GM12878 (cell line): ENCODE data around the gene DENND1A. TPM values are rescaled to one million over a fixed set of nuclear protein-coding genes. Genes with fewer than 3 reads are reported as not detected.

Experiments used
- ATAC-seq: fragments of 200-7000 bp; cut with Tn5 transposase; 3 replicates; pipeline ENCODE4 v1.9.1; 2020; ENCODE audit warnings: mild to moderate bottlenecking, moderate library complexity
- BruUV-seq: library from RNA; stranded (reverse); fragments of 400-500 nt; replicated peaks from 2 replicates; lab custom pipeline; 2021; lab: Mats Ljungman, UMichigan
- CTCF ChIA-PET: fragments of 300-600 bp; sonication (Branson Sonifier 250); formaldehyde crosslinking; extraction: SDS; loops from one replicate; lab custom pipeline; 2021; ENCODE audit warnings: inconsistent platforms; lab: Yijun Ruan, JAX
- POLR2A ChIA-PET: fragments of 350-600 bp; formaldehyde crosslinking; extraction: SDS; loops from one replicate; lab custom pipeline; 2021; ENCODE audit warnings: inconsistent platforms; lab: Charles Lee
- RAD21 ChIA-PET: fragments of 300-600 bp; sonication (Branson Sonifier 250); formaldehyde crosslinking; loops from one replicate; lab custom pipeline; 2023; ENCODE audit warnings: antibody characterized with exemption; ENCODE audit not compliant: unreplicated experiment; lab: Charles Lee
- SMC1A ChIA-PET: fragments of 300-600 bp; sonication (Branson Sonifier 250); formaldehyde crosslinking; loops from one replicate; lab custom pipeline; 2023; ENCODE audit not compliant: unreplicated experiment, uncharacterized antibody; lab: Charles Lee
- DNase-seq: peaks from one replicate; pipeline ENCODE4 v3.0.0-alpha.2; 2011; ENCODE audit warnings: low read depth, low spot score
- FAIRE-seq: peaks from 3 replicates; lab custom pipeline; 2011; peaks lifted over from hg19 to GRCh38; lab: Jason Lieb, UNC
- H2AFZ ChIP-seq: 2 replicates; pipeline ENCODE4 v1.6.0; 2011; ENCODE audit warnings: low read depth, low read length, control low read depth; ENCODE audit not compliant: control insufficient read depth
- H3K27ac ChIP-seq: 2 replicates; pipeline ENCODE4 v1.5.1; 2011; ENCODE audit warnings: control low read depth; ENCODE audit not compliant: control insufficient read depth, insufficient read depth
- H3K27me3 ChIP-seq, 2 experiments: replicated peaks in 1 of 2; 2 replicates each; pipeline versions ENCODE4 v1.6.0 to v1.6.1; 2011; ENCODE audit warnings: low read length in 1 of 2; ENCODE audit not compliant: control insufficient read depth in 2 of 2, insufficient read depth in 2 of 2
- H3K36me3 ChIP-seq, 2 experiments: 2 replicates each; pipeline ENCODE4 v1.5.1; 2011; ENCODE audit warnings: low read length in 1 of 2; ENCODE audit not compliant: control insufficient read depth in 2 of 2, insufficient read depth in 2 of 2
- H3K4me1 ChIP-seq: 2 replicates; pipeline ENCODE4 v1.6.1; 2011; ENCODE audit warnings: mild to moderate bottlenecking, low read length, moderate library complexity, mixed read lengths; ENCODE audit not compliant: control insufficient read depth, insufficient read depth
- H3K4me2 ChIP-seq: 2 replicates; pipeline ENCODE4 v1.6.0; 2011; ENCODE audit warnings: control low read depth; ENCODE audit not compliant: control insufficient read depth, insufficient read depth
- H3K4me3 ChIP-seq: fragments of 200-600 bp; sonication (generic); 2 replicates; pipeline ENCODE4 v1.5.1; 2016
- H3K79me2 ChIP-seq: 2 replicates; pipeline ENCODE4 v1.6.0; 2011; ENCODE audit warnings: low read length; ENCODE audit not compliant: control insufficient read depth, insufficient read depth
- H3K9ac ChIP-seq: 2 replicates; pipeline ENCODE4 v1.8.0; 2011; ENCODE audit warnings: low read length, control low read depth, mixed read lengths; ENCODE audit not compliant: control insufficient read depth, insufficient read depth
- H3K9me3 ChIP-seq: replicated peaks from 3 replicates; pipeline ENCODE4 v1.5.1; 2011; ENCODE audit warnings: mild to moderate bottlenecking, low read length; ENCODE audit not compliant: control insufficient read depth, insufficient read depth
- H4K20me1 ChIP-seq: 2 replicates; pipeline ENCODE4 v1.6.0; 2011; ENCODE audit not compliant: control insufficient read depth, insufficient read depth
- ASH2L ChIP-seq: fragments of 300-600, 200-600 bp; sonication (generic); IDR thresholded peaks from 2 replicates; pipeline ENCODE4 v1.6.1; 2017; ENCODE audit warnings: low read depth, mild to moderate bottlenecking, borderline replicate concordance
- HCFC1 ChIP-seq: fragments of 150-350 bp; IDR thresholded peaks from 2 replicates; pipeline ENCODE4 v1.6.1; 2014; ENCODE audit warnings: low read length
- IRF4 ChIP-seq: IDR thresholded peaks from 2 replicates; pipeline ENCODE4 v1.6.1; 2011; ENCODE audit warnings: low read depth, low read length
- KLF5 ChIP-seq: fragments of 450-650 bp; IDR thresholded peaks from 2 replicates; pipeline ENCODE4 v1.6.1; 2014; ENCODE audit warnings: mild to moderate bottlenecking; ENCODE audit not compliant: partially characterized antibody
- MXI1 ChIP-seq: fragments of 150-350 bp; IDR thresholded peaks from 2 replicates; pipeline ENCODE4 v1.6.1; 2011; ENCODE audit warnings: low read depth, mild to moderate bottlenecking, inconsistent platforms, low read length, improper control_type of control experiment
- NKRF ChIP-seq: fragments of 450-650 bp; conservative IDR thresholded peaks from 2 replicates; pipeline ENCODE4 v1.6.1; 2017; ENCODE audit warnings: mild to moderate bottlenecking, moderate library complexity
- POLR2AphosphoS2 ChIP-seq: IDR thresholded peaks from 2 replicates; pipeline ENCODE4 v1.6.1; 2011; ENCODE audit warnings: low read depth, mild to moderate bottlenecking, low read length, improper control_type of control experiment, moderate library complexity
- RB1 ChIP-seq: fragments of 450-650 bp; formaldehyde crosslinking; IDR thresholded peaks from 2 replicates; pipeline ENCODE4 v1.6.1; 2017; ENCODE audit warnings: mild to moderate bottlenecking, borderline replicate concordance
- RELA ChIP-seq: fragments of 450-650 bp; IDR thresholded peaks from 2 replicates; pipeline ENCODE4 v1.8.0; 2014; ENCODE audit warnings: borderline replicate concordance; ENCODE audit not compliant: partially characterized antibody
- SMC3 ChIP-seq: IDR thresholded peaks from 2 replicates; pipeline ENCODE4 v1.6.1; 2011; ENCODE audit warnings: low read length, improper control_type of control experiment, borderline replicate concordance
- SPI1 ChIP-seq: IDR thresholded peaks from 2 replicates; pipeline ENCODE4 v1.6.1; 2011; ENCODE audit warnings: low read depth, mild to moderate bottlenecking, low read length, moderate library complexity, borderline replicate concordance; ENCODE audit not compliant: insufficient read depth
- TARDBP ChIP-seq: IDR thresholded peaks from 2 replicates; pipeline ENCODE4 v1.6.1; 2016; ENCODE audit warnings: borderline replicate concordance
- WGBS: methylation state at CpG from one replicate; pipeline ENCODE4 v1.1.6; 2016; ENCODE audit warnings: low lambda C conversion rate; ENCODE audit not compliant: insufficient replicate concordance, insufficient coverage; ENCODE audit errors: missing lambda C conversion rate; 5-methylcytosine and 5-hydroxymethylcytosine counted together
- in situ Hi-C: fragments of 300-500 bp; cut with MboI; formaldehyde crosslinking; loops from 9 replicates; pipeline ENCODE4 v1.14.3; 2018; ENCODE audit warnings: mixed read lengths
- intact Hi-C: fragments of 100-400 bp; cut with micrococcal nuclease; formaldehyde crosslinking; loops from one replicate; pipeline ENCODE4 v1.14.2; 2022; ENCODE audit not compliant: unreplicated experiment
- polyA plus RNA-seq, 11 experiments: library from polyadenylated mRNA; depleted of rRNA in 4 of 11; unstranded in 6 of 11; stranded (reverse) in 5 of 11; fragments of >200 nt; fragmentation: Nextera tagmentation in 4 of 11; fragmentation: Illumina TruSeq in 1 of 11; extraction: Ambion mirVana in 4 of 11; extraction: Trizol in 1 of 11; gene quantifications; 1 replicate in 1 of 11; 2 replicates in 10 of 11; pipeline versions ENCODE4 v1.2.1 to v1.2.3, GENCODE V29; 2011 to 2016; ENCODE audit warnings: inconsistent platforms in 2 of 11, missing spikeins in 2 of 11, low read depth in 1 of 11
- total RNA-seq, 4 experiments: library from RNA; depleted of rRNA in 3 of 4; stranded (reverse); fragments of >200 nt in 3 of 4; fragmentation: Illumina TruSeq in 1 of 4; extraction: Trizol in 1 of 4; gene quantifications; 2 replicates each; pipeline versions ENCODE4 v1.2.1 to v1.2.3, GENCODE V29; 2013 to 2021
- TF ChIP-seq, protein P1 (sequence below): IDR thresholded peaks from 2 replicates; pipeline ENCODE4 v1.6.1; 2012; ENCODE audit warnings: improper control_type of control experiment, low read depth, low read length; ENCODE audit not compliant: insufficient replicate concordance

DENND1A gene
- total and polyA plus RNA-seq, 10 of the 15 experiments (the other 5 are each of a cell fraction or from before 2014, with no cell fraction given), result 14.1 to 48.6 (median 35.2) TPM

DNA sequence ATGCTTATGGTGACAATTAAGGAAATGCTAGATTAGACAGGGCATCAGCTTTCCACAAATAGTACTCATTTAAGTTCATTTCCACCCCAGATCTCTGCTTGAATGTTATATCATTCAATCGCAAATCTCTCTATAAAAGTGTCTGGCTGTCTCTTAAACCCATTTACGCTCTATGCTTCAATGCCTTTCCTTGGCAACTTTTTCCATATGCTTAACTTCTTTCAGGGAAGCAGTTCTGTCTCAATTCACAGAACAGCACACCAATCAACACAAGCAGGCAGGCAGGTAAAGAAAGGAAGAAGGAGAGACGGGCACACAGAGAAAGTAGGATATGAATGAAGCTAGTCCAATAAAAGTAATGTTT is 243.1 kb downstream of the DENND1A start:
- BruUV-seq, result no TSS peak

More for the DNA sequence above, 243.1 kb downstream of the DENND1A start:
- Histone ChIP-seq H3K9me3 (no peaks in the 10 kb centered on the region), H3K36me3 (no peaks in the 10 kb centered on the region), H3K27ac (no peak overlapping the region), H3K9ac (no peak overlapping the region), H3K4me3 (0 out of 2 replicates have a peak overlapping the region, but pooled peaks have one; percentile 29), H3K4me2 (no peak overlapping the region; the same call in 1 of the 2 replicates), H2AFZ (no peak overlapping the region), H3K79me2 (no peaks in the 10 kb centered on the region; the same call in 1 of the 2 replicates), H4K20me1 (no peaks in the 10 kb centered on the region), H3K4me1 (peaks cover 33% of the 10 kb centered on the region), H3K27me3 (no peaks in the 10 kb centered on the region)
- ChIA-PET POLR2A (interaction anchor here (0.8 to 1.9 kb wide), 6 partner anchors 9 to 52 kb away, joined by 3 to 5 read pairs (median 4); no protein-coding TSS in a partner anchor), CTCF (interaction anchor here (0.9 to 2.3 kb wide), 7 partner anchors 11 to 318 kb away, joined by 3 to 11 read pairs (median 4); no protein-coding TSS in a partner anchor), SMC1A (interaction anchor here (0.6 to 6.2 kb wide), 25 partner anchors 8 to 354 kb away, joined by 3 to 103 read pairs (median 5); no protein-coding TSS in a partner anchor), RAD21 (interaction anchor here (1.1 to 4.4 kb wide), 9 partner anchors 9 to 368 kb away, joined by 3 to 20 read pairs (median 5); no protein-coding TSS in a partner anchor)
- ATAC-seq (no peak), DNase-seq (no peak), FAIRE-seq (no peak)
- TF ChIP-seq SMC3 (no peak), RB1 (no peak), TARDBP (no peak), RELA (no peak), KLF5 (no peak), IRF4 (no peak), NKRF (no peak), SPI1 (no peak), MXI1 (no peak), POLR2AphosphoS2 (no peak), ASH2L (no peak), HCFC1 (no peak)
- TF ChIP-seq, protein P1, sequence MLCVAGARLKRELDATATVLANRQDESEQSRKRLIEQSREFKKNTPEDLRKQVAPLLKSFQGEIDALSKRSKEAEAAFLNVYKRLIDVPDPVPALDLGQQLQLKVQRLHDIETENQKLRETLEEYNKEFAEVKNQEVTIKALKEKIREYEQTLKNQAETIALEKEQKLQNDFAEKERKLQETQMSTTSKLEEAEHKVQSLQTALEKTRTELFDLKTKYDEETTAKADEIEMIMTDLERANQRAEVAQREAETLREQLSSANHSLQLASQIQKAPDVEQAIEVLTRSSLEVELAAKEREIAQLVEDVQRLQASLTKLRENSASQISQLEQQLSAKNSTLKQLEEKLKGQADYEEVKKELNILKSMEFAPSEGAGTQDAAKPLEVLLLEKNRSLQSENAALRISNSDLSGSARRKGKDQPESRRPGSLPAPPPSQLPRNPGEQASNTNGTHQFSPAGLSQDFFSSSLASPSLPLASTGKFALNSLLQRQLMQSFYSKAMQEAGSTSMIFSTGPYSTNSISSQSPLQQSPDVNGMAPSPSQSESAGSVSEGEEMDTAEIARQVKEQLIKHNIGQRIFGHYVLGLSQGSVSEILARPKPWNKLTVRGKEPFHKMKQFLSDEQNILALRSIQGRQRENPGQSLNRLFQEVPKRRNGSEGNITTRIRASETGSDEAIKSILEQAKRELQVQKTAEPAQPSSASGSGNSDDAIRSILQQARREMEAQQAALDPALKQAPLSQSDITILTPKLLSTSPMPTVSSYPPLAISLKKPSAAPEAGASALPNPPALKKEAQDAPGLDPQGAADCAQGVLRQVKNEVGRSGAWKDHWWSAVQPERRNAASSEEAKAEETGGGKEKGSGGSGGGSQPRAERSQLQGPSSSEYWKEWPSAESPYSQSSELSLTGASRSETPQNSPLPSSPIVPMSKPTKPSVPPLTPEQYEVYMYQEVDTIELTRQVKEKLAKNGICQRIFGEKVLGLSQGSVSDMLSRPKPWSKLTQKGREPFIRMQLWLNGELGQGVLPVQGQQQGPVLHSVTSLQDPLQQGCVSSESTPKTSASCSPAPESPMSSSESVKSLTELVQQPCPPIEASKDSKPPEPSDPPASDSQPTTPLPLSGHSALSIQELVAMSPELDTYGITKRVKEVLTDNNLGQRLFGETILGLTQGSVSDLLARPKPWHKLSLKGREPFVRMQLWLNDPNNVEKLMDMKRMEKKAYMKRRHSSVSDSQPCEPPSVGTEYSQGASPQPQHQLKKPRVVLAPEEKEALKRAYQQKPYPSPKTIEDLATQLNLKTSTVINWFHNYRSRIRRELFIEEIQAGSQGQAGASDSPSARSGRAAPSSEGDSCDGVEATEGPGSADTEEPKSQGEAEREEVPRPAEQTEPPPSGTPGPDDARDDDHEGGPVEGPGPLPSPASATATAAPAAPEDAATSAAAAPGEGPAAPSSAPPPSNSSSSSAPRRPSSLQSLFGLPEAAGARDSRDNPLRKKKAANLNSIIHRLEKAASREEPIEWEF, result no peak
- WGBS, result 92% methylated on average over 3 of the region's 3 CpGs
- in situ Hi-C loops (no loop called here), intact Hi-C loops (no loop called here)
